Jurkat, Clone E6-1 (cell line): ENCODE results near the gene TJP1.
"Not testable (repeated sequence)": the region's sequence is repeated elsewhere in the genome, so short reads cannot be mapped to it uniquely, and the experiment has no call there.

Source experiments
- DNase-seq: peaks from one replicate; pipeline ENCODE4 v3.0.0-alpha.2; 2011; ENCODE audit warnings: low read depth, low spot score
- H3K4me3 ChIP-seq: 2 replicates; pipeline ENCODE4 v1.5.1; 2011; ENCODE audit warnings: mild to moderate bottlenecking, low read length, control low read depth, moderate library complexity

Gene TJP1

GRCh38 chr15:29727871-29728270, 94.4 kb downstream of the TJP1 start:
- no peak overlapping the region for H3K4me3 ChIP-seq
- no peak for DNase-seq

DNA sequence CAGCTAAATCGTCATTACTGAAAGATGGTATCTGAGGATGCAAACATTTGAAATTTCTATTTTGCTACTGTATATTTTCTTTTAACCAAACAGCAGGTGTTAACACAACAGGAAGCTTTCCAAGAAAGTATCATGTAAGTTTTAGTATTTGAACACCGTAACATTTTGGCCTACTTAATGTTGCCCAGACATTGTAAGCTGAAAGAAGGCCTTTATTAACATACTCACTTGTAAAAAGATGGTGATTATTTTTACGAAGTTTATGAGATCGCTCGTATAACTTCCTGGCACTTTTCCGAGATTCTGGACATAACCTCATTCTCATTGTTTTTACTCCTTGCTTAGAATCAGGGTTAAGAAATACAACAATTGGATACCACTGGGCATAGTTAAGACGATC, 95.7 kb downstream of the TJP1 start:
- no peak overlapping the region for H3K4me3 ChIP-seq
- no peak for DNase-seq

GRCh38 chr15:29724026-29724425, 98.2 kb downstream of the TJP1 start:
- DNase-seq, result no peak

DNA sequence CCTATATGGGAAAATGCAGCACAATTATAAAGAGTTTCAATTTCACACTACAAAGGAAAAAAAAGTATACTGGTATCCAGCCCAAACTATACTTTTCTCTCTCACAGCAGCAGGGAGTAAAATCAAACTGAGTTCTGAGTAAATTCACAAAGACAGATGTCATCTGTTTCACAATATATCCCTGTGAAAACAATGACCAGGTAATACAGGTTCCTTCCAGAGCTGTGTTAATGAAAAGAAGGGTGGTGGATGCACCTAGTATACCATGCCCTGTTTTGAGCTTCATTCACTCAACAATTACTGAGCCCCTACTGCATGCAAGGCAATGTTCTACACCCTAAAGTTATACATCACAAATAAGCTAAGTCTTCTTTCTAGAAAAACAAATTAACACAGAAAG, 108.5 kb downstream of the TJP1 start:
- no peak for DNase-seq
- no peak overlapping the region for H3K4me3 ChIP-seq

More at GRCh38 chr15:29724026-29724425, 98.2 kb downstream of the TJP1 start:
- no peak overlapping the region for H3K4me3 ChIP-seq

- DNase-seq, result no peak
- no peak overlapping the region for H3K4me3 ChIP-seq
Measured at GRCh38 chr15:29712149-29712885, 110.0 kb downstream of the TJP1 start.

DNA sequence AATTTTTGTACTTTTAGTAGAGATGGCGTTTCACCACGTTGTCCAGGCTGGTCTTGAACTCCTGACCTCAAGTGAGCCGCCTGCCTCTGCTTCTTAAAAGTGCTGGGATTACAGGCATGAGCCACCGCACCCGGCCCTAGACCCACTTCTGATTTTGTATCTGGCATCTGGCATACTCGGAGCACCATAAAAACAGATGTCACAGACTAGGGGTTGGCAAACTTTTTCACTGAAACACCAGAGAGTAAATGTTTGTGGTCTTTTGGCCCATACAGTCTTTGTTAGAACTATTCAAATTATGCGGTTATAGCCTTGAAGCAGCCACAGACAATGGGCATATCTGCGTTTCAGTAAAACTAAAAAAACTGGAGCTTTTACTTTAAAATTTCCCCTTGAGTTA, 110.7 kb downstream of the TJP1 start:
- no peak for DNase-seq
- H3K4me3 ChIP-seq, result no peak overlapping the region

DNA sequence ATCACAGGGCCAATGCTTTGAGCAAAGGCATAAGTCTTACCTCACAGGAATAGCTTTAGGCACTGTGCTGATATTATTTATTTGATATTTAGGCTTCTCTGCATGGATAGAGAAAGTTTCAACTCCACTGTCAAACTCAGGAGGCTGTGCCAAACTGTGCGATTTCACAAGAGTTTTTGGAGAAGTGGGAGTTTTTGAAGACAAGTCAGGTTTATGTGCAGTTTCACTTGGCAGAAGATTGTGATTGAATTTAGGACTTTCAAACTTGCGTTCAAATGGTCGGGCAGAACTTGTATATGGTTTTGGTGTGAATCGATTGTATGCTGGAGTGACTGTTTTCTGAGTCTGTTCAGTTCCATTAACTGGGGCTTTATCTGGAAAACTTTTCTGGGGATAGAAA, 113.7 kb downstream of the TJP1 start:
- DNase-seq, result no peak
- no peak overlapping the region for H3K4me3 ChIP-seq

GRCh38 chr15:29704950-29705597, 117.2 kb downstream of the TJP1 start:
- DNase-seq, result no peak
- H3K4me3 ChIP-seq, result no peak overlapping the region

- DNase-seq, result no peak
- no peak overlapping the region for H3K4me3 ChIP-seq
Measured at GRCh38 chr15:29701151-29701550, 121.1 kb downstream of the TJP1 start.

GRCh38 chr15:29700296-29700695, 122.0 kb downstream of the TJP1 start:
- no peak for DNase-seq
- no peak overlapping the region for H3K4me3 ChIP-seq

- DNase-seq, result no peak
- H3K4me3 ChIP-seq, result no peak overlapping the region
Measured at GRCh38 chr15:29699791-29700190, 122.5 kb downstream of the TJP1 start.

- no peak overlapping the region for H3K4me3 ChIP-seq
- no peak for DNase-seq
Measured at GRCh38 chr15:29698030-29698701, 124.1 kb downstream of the TJP1 start.

GRCh38 chr15:29696950-29697738, 125.1 kb downstream of the TJP1 start:
- DNase-seq, result no peak
- H3K4me3 ChIP-seq, result no peak overlapping the region

DNA sequence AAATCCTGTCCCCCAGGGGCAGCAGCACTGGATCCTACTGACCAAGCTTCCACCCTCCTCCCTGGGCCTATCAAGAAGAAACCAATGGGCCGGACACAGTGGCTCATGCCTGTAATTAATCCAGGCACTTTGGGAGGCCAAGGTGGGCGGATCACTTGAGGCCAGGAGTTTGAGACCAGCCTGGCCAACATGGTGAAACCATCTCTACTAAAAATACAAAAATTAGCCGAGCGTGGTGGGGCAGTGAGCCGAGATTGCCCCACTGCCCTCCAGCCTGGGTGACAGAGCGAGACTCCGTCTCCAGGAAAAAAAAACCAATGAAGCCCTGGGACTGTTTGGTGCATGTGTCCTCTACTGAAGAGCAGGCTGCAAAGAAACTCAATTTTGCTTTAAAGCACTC, 125.8 kb downstream of the TJP1 start:
- DNase-seq, result not testable (repeated sequence)

DNA sequence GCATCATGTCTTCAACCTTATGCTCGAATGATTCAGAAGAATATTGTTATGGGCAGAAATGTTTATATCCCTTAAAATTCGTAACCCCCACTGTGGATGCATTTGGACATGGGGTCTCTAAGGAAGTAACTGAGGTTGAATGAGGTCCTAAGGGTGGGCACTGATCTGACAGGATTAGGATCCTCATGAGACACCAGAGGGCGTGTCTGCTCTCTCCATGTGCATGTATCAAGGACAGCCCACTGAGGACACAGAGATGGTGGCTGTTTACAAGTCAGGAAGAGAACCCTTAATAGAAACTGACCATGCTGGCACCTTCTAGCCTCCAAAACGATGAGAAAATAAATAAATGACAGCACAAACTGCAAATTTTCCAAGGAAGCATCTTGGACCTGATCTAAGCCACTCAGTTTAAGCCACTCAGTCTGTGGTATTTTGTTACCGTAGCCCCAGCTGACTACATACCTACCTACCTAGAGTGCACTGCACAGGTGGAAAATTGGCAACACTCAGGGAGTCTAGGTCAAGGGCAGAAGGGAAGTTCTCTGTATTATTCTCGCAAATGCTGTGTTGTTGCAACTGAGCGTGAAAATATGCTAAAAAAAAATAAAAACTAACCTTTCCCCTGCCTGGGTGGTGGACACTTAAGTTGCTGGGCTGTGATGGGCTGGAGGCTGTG, 126.6 kb downstream of the TJP1 start:
- peak; percentile 15 for DNase-seq

More for the DNA sequence above, 125.8 kb downstream of the TJP1 start:
- H3K4me3 ChIP-seq, result not testable (repeated sequence)

DNA sequence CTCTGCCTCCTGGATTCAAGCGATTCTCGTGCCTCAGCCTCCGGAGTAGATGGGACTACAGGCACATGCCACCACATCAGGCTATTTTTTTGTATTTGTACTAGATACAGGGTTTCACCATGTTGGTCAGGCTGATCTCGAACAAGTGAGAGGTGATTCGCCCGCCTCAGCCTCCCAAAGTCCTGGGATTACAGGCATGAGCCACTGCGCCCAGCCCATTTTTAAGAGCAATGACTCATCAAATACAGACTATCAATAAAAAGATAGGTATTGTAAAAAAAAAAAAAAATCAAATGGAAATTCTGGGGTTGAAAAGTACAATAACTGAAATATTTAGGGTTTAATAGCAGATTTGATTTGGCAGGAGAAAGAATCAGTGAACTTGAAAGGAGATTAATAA, 129.0 kb downstream of the TJP1 start:
- H3K4me3 ChIP-seq, result no peak overlapping the region
- no peak for DNase-seq

More for the DNA sequence above, 126.6 kb downstream of the TJP1 start:
- no peak overlapping the region for H3K4me3 ChIP-seq

DNA sequence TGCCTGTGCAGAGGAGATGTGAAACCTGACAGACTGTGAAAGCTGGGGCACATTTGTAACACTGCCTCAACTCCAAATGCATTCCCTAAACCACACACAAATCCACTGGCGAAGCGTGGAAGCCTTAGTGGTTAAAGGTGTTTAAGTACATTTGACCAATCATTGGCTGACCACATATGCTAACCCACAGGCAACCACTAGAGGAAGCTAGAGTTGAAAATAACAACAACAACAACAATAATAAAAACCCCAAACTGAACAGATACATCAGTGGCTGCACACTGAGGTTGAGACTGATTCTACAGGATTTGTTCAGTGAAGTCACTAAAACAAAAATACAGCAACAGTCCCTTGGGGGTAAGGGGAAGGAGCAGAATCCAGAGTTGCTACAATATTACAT, 129.7 kb downstream of the TJP1 start:
- H3K4me3 ChIP-seq, result no peak overlapping the region
- DNase-seq, result no peak

GRCh38 chr15:29690765-29691475, 131.3 kb downstream of the TJP1 start:
- no peak for DNase-seq
- H3K4me3 ChIP-seq, result no peak overlapping the region
